CD1c-positive myeloid dendritic cell (primary cell): ENCODE results near the gene USP7.
A peak's percentile ranks its signal among the peaks of the same experiment; 100 is the strongest.
"Not testable (repeated sequence)": the region's sequence is repeated elsewhere in the genome, so short reads cannot be mapped to it uniquely, and the experiment has no call there.

ENCODE experiments used
- DNase-seq: peaks from one replicate; pipeline ENCODE4 v3.0.0-alpha.2; 2016; ENCODE audit errors: extremely low spot score

USP7 gene

GRCh38 chr16:8972843-8973586 is 9.3 kb upstream of the USP7 start:
- no peak for DNase-seq

GRCh38 chr16:8971416-8971815 is 7.7 kb upstream of the USP7 start:
- no peak for DNase-seq

- DNase-seq: not testable (repeated sequence)
Observed at GRCh38 chr16:8969202-8969897, 5.6 kb upstream of the USP7 start.

- not testable (repeated sequence) for DNase-seq
Observed at GRCh38 chr16:8968054-8968453, 4.3 kb upstream of the USP7 start.

GRCh38 chr16:8967132-8967821 is 3.6 kb upstream of the USP7 start:
- peak; percentile 75 for DNase-seq

- DNase-seq: no peak
Observed at GRCh38 chr16:8966817-8967131, 3.1 kb upstream of the USP7 start.

GRCh38 chr16:8964462-8964861 is 756 bp upstream of the USP7 start:
- no peak for DNase-seq

- DNase-seq: peak; percentile 39
Observed at GRCh38 chr16:8963010-8963820, 491 bp downstream of the USP7 start.

- peak; percentile 30 for DNase-seq
Observed at GRCh38 chr16:8962393-8963009, 1.2 kb downstream of the USP7 start.

GRCh38 chr16:8961811-8962390 is 1.8 kb downstream of the USP7 start:
- DNase-seq: no peak

GRCh38 chr16:8960788-8961109 is 3.0 kb downstream of the USP7 start:
- no peak for DNase-seq

- peak; percentile 47 for DNase-seq
Observed at GRCh38 chr16:8959921-8960787, 3.6 kb downstream of the USP7 start.

- peak; percentile 46 for DNase-seq
Observed at GRCh38 chr16:8958344-8959167, 5.2 kb downstream of the USP7 start.

GRCh38 chr16:8957509-8958157 is 6.1 kb downstream of the USP7 start:
- DNase-seq: no peak

- DNase-seq: peak; percentile 69
Observed at GRCh38 chr16:8957063-8957397, 6.7 kb downstream of the USP7 start.

- DNase-seq: no peak
Observed at GRCh38 chr16:8956265-8957062, 7.2 kb downstream of the USP7 start.

GRCh38 chr16:8955828-8956227 is 7.9 kb downstream of the USP7 start:
- DNase-seq: no peak

GRCh38 chr16:8953064-8953463 is 10.6 kb downstream of the USP7 start:
- no peak for DNase-seq
